Central memory CD8-positive, alpha-beta T cell (primary cell): ENCODE data around the gene TLR6.

Source experiments
- ATAC-seq: fragments of 150-1000 bp; cut with Tn5 transposase; replicated peaks from 2 replicates; pipeline ENCODE4 v1.10.0; 2022; ENCODE audit warnings: mild to moderate bottlenecking, moderate FRiP score, moderate number of reproducible peaks; ENCODE audit not compliant: poor library complexity, severe bottlenecking; ENCODE audit errors: extremely low read depth
- DNase-seq, 2 donors: peaks; one replicate each; pipeline ENCODE4 v3.0.0; 2021; ENCODE audit warnings: low spot score in 2 of 2
- H3K27ac Mint-ChIP-seq: one replicate; pipeline ENCODE4 v1.8.0; 2022; ENCODE audit warnings: low read depth, mild to moderate bottlenecking, moderate library complexity, mixed read lengths
- H3K27me3 Mint-ChIP-seq: one replicate; pipeline ENCODE4 v1.8.0; 2022; ENCODE audit warnings: mixed read lengths
- H3K36me3 Mint-ChIP-seq: one replicate; pipeline ENCODE4 v1.8.0; 2022; ENCODE audit warnings: mild to moderate bottlenecking, moderate library complexity, mixed read lengths; ENCODE audit not compliant: insufficient read depth
- H3K4me1 Mint-ChIP-seq: one replicate; pipeline ENCODE4 v1.8.0; 2022; ENCODE audit warnings: mixed read lengths
- H3K4me3 Mint-ChIP-seq: one replicate; pipeline ENCODE4 v1.8.0; 2022; ENCODE audit warnings: mild to moderate bottlenecking, moderate library complexity, mixed read lengths
- H3K9me3 Mint-ChIP-seq: one replicate; pipeline ENCODE4 v1.8.0; 2022; ENCODE audit warnings: mixed read lengths

The TLR6 gene

GRCh38 chr4:38860788-38861424, 4.3 kb upstream of the TLR6 start:
- H3K36me3 Mint-ChIP-seq: peaks cover 5% of the 10 kb centered on the region
- H3K4me3 Mint-ChIP-seq: no peak overlapping the region
- H3K4me1 Mint-ChIP-seq: peaks cover 8% of the 10 kb centered on the region
- DNase-seq: peak; percentile 33 to 35
- H3K9me3 Mint-ChIP-seq: no peaks in the 10 kb centered on the region
- H3K27me3 Mint-ChIP-seq: peaks cover 49% of the 10 kb centered on the region
- peak; percentile 54 for ATAC-seq
- H3K27ac Mint-ChIP-seq: no peak overlapping the region

DNA sequence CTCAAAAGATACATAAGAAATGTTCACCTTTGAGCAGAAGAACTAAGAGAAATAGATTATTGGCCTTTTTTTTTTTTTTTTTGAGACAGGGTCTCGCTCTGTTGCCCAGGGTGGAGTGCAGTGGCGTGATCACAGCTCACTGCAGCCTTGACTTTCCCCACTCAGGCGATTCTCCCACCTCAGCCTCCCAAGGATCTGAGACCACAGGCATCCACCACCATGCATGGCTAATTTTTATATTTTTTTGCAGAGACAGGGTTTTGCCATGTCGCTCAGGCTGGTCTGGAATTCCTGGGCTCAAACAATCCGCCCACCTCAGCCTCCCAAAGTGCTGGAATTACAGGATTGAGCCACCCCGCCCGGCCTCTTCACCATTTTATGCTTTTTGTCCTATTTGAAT, 2.9 kb upstream of the TLR6 start:
- H3K4me1 Mint-ChIP-seq: peaks cover 13% of the 10 kb centered on the region
- H3K27me3 Mint-ChIP-seq: peaks cover 38% of the 10 kb centered on the region
- H3K4me3 Mint-ChIP-seq: no peak overlapping the region

DNA sequence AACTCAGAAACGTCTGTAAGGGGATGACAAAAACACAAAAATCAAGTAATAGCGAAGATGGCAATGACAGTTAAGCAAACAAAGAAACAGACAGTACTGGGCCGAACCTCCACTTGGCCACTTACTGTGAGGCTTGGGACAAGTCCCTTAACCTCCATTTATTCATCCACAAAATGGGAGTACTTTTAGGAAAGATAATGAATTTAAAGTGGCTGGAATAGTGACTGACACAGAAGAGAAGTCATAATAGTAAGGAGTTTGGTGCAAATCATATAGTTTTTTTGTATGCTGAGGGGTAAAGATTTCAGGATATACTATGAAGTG, 1.4 kb upstream of the TLR6 start:
- Mint-ChIP-seq H3K4me3 (no peak overlapping the region), H3K36me3 (peaks cover 5% of the 10 kb centered on the region), H3K9me3 (no peaks in the 10 kb centered on the region), H3K4me1 (peaks cover 13% of the 10 kb centered on the region), H3K27ac (no peak overlapping the region), H3K27me3 (peaks cover 23% of the 10 kb centered on the region)
- DNase-seq: no peak
- no peak for ATAC-seq

More for the DNA sequence above, 2.9 kb upstream of the TLR6 start:
- DNase-seq (no peak), ATAC-seq (no peak)
- Mint-ChIP-seq H3K9me3 (no peaks in the 10 kb centered on the region), H3K36me3 (peaks cover 5% of the 10 kb centered on the region), H3K27ac (no peak overlapping the region)

DNA sequence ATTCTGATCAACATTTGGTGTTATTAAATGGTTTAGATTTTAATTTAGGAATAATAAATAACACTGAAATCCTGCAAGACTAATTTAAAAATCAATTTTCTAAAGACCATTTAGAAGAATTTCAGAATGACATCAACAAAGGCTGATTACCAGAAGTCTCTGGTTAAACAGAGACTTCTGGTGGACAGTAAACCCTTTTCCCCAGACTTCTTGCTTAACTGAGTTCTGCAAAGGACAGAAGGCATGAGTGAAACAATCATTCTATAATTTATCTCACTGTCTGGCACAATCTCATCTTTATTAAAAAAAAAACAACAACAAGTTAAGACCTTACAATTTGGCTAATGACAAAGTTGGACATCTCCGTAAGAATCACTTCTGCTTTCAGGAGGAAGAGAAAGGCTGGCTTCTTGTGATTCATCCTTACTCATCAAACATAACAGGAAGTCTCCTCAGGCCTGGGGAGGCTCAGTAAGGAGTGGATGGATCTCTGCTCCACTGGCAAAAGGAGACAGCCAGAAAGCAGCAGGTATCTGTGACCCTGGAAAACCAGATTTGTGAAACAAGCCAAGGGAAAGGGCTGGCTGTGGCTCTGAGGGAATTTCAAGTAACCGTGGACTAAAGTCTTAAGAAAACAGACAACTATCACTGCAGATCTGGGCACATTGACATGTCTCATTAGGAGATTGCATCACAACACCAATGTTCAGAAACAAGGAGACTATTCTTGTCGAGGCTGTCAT, 908 bp upstream of the TLR6 start:
- Mint-ChIP-seq H3K27ac (no peak overlapping the region), H3K9me3 (no peaks in the 10 kb centered on the region), H3K4me1 (peaks cover 13% of the 10 kb centered on the region), H3K36me3 (peaks cover 5% of the 10 kb centered on the region), H3K4me3 (no peak overlapping the region), H3K27me3 (peaks cover 18% of the 10 kb centered on the region)
- ATAC-seq: no peak
- no peak for DNase-seq

GRCh38 chr4:38856046-38856445, 571 bp downstream of the TLR6 start:
- H3K4me3 Mint-ChIP-seq: peak overlapping the region; percentile 67
- H3K36me3 Mint-ChIP-seq: peaks cover 5% of the 10 kb centered on the region
- H3K27me3 Mint-ChIP-seq: peaks cover 3% of the 10 kb centered on the region
- DNase-seq (no peak), ATAC-seq (peak; percentile 41)
- H3K9me3 Mint-ChIP-seq: no peaks in the 10 kb centered on the region
- peak overlapping the region; percentile 9 for H3K27ac Mint-ChIP-seq
- peaks cover 13% of the 10 kb centered on the region for H3K4me1 Mint-ChIP-seq

GRCh38 chr4:38855466-38855865, 1.2 kb downstream of the TLR6 start:
- no peak overlapping the region for H3K27ac Mint-ChIP-seq
- H3K27me3 Mint-ChIP-seq: peaks cover under 1% of the 10 kb centered on the region
- peaks cover 13% of the 10 kb centered on the region for H3K4me1 Mint-ChIP-seq
- H3K36me3 Mint-ChIP-seq: peaks cover 5% of the 10 kb centered on the region
- ATAC-seq: no peak
- DNase-seq: no peak
- H3K9me3 Mint-ChIP-seq: no peaks in the 10 kb centered on the region
- H3K4me3 Mint-ChIP-seq: peak overlapping the region; percentile 67

DNA sequence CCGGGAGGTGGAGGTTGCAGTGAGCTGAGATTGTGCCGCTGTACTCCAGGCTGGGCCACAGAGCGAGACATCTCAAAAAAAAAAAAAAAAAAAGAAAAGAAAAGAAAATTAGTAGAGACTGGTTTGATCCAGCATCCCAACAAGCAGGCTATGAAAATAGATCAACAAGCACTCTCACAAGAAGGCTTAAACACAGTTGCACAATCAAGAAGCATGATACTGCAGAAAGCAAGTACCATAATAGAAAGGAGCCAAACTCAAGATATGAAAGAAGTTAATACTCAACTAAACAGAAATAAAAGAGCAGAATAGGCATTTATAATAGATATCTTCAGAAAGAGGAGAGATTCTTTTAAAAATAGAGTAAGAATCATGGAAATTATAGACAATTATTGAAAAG, 10.6 kb downstream of the TLR6 start:
- ATAC-seq: no peak
- no peaks in the 10 kb centered on the region for H3K36me3 Mint-ChIP-seq
- no peak for DNase-seq
- no peak overlapping the region for H3K4me3 Mint-ChIP-seq
- H3K27me3 Mint-ChIP-seq: peaks cover 19% of the 10 kb centered on the region
- peaks cover 6% of the 10 kb centered on the region for H3K9me3 Mint-ChIP-seq
- H3K27ac Mint-ChIP-seq: no peak overlapping the region
- H3K4me1 Mint-ChIP-seq: no peaks in the 10 kb centered on the region

- no peaks in the 10 kb centered on the region for H3K9me3 Mint-ChIP-seq
- peaks cover 9% of the 10 kb centered on the region for H3K4me1 Mint-ChIP-seq
- no peak overlapping the region for H3K27ac Mint-ChIP-seq
- no peak for ATAC-seq
- H3K36me3 Mint-ChIP-seq: no peaks in the 10 kb centered on the region
- no peak overlapping the region for H3K4me3 Mint-ChIP-seq
- no peak for DNase-seq
- H3K27me3 Mint-ChIP-seq: peaks cover 7% of the 10 kb centered on the region
Measured at GRCh38 chr4:38842994-38843393, 13.6 kb downstream of the TLR6 start.

DNA sequence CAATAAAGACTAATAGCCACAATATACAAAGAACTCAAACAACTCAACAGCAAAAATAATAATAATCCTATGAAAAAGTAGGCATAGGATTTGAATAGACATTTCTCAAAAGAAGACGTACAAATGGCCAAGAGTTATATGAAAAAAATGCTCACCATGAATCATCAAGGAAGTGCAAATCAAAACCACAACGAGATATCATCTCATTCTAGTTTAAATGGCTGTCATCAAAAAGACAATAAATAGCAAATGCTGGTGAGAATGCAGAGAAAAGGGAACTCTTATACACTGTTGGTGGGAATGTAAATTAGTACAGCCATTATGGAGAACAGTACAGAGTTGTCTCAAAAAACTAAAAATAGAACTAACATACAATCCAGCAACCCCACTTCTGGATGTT, 18.8 kb downstream of the TLR6 start:
- Mint-ChIP-seq H3K36me3 (no peaks in the 10 kb centered on the region), H3K27me3 (peaks cover 2% of the 10 kb centered on the region), H3K9me3 (peaks cover 7% of the 10 kb centered on the region), H3K4me3 (peak overlapping the region; percentile 43), H3K4me1 (peaks cover 20% of the 10 kb centered on the region), H3K27ac (peak overlapping the region; percentile 41)
- DNase-seq (no peak), ATAC-seq (no peak)

GRCh38 chr4:38837334-38837733, 19.3 kb downstream of the TLR6 start:
- Mint-ChIP-seq H3K27ac (peak overlapping the region; percentile 41), H3K36me3 (no peaks in the 10 kb centered on the region), H3K9me3 (peaks cover 7% of the 10 kb centered on the region), H3K27me3 (no peaks in the 10 kb centered on the region), H3K4me1 (peaks cover 20% of the 10 kb centered on the region), H3K4me3 (peak overlapping the region; percentile 43)
- DNase-seq: no peak
- no peak for ATAC-seq

GRCh38 chr4:38834570-38834969, 22.0 kb downstream of the TLR6 start:
- Mint-ChIP-seq H3K4me1 (peaks cover 20% of the 10 kb centered on the region), H3K27me3 (no peaks in the 10 kb centered on the region), H3K27ac (no peak overlapping the region), H3K4me3 (no peak overlapping the region), H3K36me3 (no peaks in the 10 kb centered on the region), H3K9me3 (peaks cover 7% of the 10 kb centered on the region)
- ATAC-seq: no peak
- DNase-seq: no peak

DNA sequence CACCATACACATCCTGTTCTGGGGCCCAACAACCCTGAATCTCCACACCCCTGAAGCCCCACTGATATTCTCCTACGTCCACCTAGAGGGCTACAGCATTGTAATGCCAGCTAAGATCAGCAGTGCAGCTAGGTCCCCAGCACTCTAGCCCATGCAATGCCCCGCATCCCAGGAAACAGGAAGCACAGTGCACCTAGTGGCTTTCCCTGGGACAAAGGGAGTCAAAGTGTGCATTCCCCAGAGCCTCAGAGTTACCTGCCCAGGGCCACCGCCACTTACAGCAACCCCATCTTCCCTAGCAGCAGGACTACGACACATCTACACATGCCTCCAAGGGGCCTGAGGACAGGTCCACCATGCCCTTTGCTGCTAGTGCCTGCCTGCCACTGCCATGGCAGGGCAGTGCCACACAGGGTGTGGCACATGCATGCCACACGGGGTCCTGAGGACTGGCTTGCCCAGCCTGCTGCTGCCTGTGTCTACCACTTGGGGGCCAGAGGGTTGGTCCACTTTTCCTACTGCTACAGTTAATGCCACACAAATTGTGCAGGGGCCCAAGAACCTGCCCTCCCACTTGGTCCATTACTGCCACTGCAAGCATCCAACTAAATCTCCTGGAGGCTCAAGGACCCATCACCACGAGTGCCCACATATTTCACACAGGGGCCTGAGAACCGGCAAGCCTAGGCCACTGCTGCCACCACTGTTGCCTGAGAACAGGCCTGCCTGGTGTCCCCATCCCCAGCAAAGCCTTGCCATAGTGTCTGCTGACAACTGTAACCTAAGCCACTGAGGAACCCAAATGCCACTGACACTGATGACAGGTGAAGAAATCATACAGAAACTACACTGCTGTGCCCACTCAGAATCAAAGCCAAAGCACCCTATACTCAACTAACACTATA, 23.7 kb downstream of the TLR6 start:
- H3K4me1 Mint-ChIP-seq: peaks cover 10% of the 10 kb centered on the region
- H3K27ac Mint-ChIP-seq: no peak overlapping the region
- ATAC-seq (no peak), DNase-seq (no peak)
- no peak overlapping the region for H3K4me3 Mint-ChIP-seq
- H3K36me3 Mint-ChIP-seq: no peaks in the 10 kb centered on the region
- H3K9me3 Mint-ChIP-seq: peaks cover 7% of the 10 kb centered on the region
- no peaks in the 10 kb centered on the region for H3K27me3 Mint-ChIP-seq
